Keratinocyte (primary cell): ENCODE results near the gene LRP3. TPM values are rescaled to one million over a fixed set of nuclear protein-coding genes. Genes with fewer than 3 reads are reported as not detected.
"Not testable (repeated sequence)": the region's sequence is repeated elsewhere in the genome, so short reads cannot be mapped to it uniquely, and the experiment has no call there.

Experiments
- DNase-seq: peaks from one replicate; pipeline ENCODE4 v3.0.0-alpha.2; 2011; ENCODE audit warnings: low read depth, missing footprints, low spot score
- FAIRE-seq: peaks from 2 replicates; lab custom pipeline; 2011; peaks lifted over from hg19 to GRCh38; lab: Jason Lieb, UNC
- H2AFZ ChIP-seq: 2 replicates; pipeline ENCODE4 v1.6.0; 2012; ENCODE audit warnings: low read length, control low read depth, inconsistent platforms; ENCODE audit not compliant: control insufficient read depth
- H3K27ac ChIP-seq: 2 replicates; pipeline ENCODE4 v1.5.1; 2011; ENCODE audit warnings: low read length; ENCODE audit not compliant: control insufficient read depth, insufficient read depth
- H3K27me3 ChIP-seq: 3 replicates; pipeline ENCODE4 v1.6.0; 2011; ENCODE audit warnings: low read length; ENCODE audit not compliant: control insufficient read depth, insufficient read depth; ENCODE audit errors: extremely low read depth
- H3K36me3 ChIP-seq, 2 experiments: 2 replicates in 1 of 2; 3 replicates in 1 of 2; pipeline ENCODE4 v1.5.1; 2011; ENCODE audit warnings: low read length in 2 of 2, mild to moderate bottlenecking in 1 of 2; ENCODE audit not compliant: control insufficient read depth in 2 of 2, insufficient read depth in 2 of 2; ENCODE audit errors: extremely low read depth in 1 of 2
- H3K4me1 ChIP-seq: 3 replicates; pipeline ENCODE4 v1.5.1; 2011; ENCODE audit warnings: low read length; ENCODE audit not compliant: control insufficient read depth, insufficient read depth; ENCODE audit errors: extremely low read depth
- H3K4me2 ChIP-seq: 3 replicates; pipeline ENCODE4 v1.6.0; 2011; ENCODE audit warnings: low read depth, low read length; ENCODE audit not compliant: control insufficient read depth, insufficient read depth; ENCODE audit errors: extremely low read depth
- H3K4me3 ChIP-seq, 3 experiments: fragments of 200-600 bp in 1 of 3; sonication (generic) in 1 of 3; 2 replicates in 2 of 3; 3 replicates in 1 of 3; pipeline ENCODE4 v1.5.1; 2011 to 2016; ENCODE audit warnings: low read length in 3 of 3, mild to moderate bottlenecking in 3 of 3, control low read depth in 2 of 3, inconsistent platforms in 1 of 3, low read depth in 1 of 3, mixed read lengths in 1 of 3, mixed run types in 1 of 3, moderate library complexity in 1 of 3; ENCODE audit not compliant: control insufficient read depth in 2 of 3, insufficient read depth in 2 of 3; ENCODE audit errors: extremely low read depth in 1 of 3
- H3K79me2 ChIP-seq: 2 replicates; pipeline ENCODE4 v1.6.0; 2012; ENCODE audit warnings: low read length; ENCODE audit not compliant: control insufficient read depth, insufficient read depth
- H3K9ac ChIP-seq: 3 replicates; pipeline ENCODE4 v1.6.0; 2011; ENCODE audit warnings: low read length; ENCODE audit not compliant: control insufficient read depth, insufficient read depth; ENCODE audit errors: extremely low read depth
- H3K9me1 ChIP-seq: 3 replicates; pipeline ENCODE4 v1.6.0; 2011; ENCODE audit warnings: low read length; ENCODE audit not compliant: control insufficient read depth, insufficient read depth; ENCODE audit errors: extremely low read depth
- H3K9me3 ChIP-seq: 2 replicates; pipeline ENCODE4 v1.5.1; 2012; ENCODE audit warnings: low read depth, low read length; ENCODE audit not compliant: control insufficient read depth
- H4K20me1 ChIP-seq: 3 replicates; pipeline ENCODE4 v1.6.0; 2011; ENCODE audit warnings: low read length; ENCODE audit not compliant: control insufficient read depth, insufficient read depth; ENCODE audit errors: extremely low read depth
- EZH2 ChIP-seq: IDR thresholded peaks from one replicate; pipeline ENCODE4 v1.6.1; 2012; ENCODE audit warnings: inconsistent platforms, mild to moderate bottlenecking, low read length, moderate library complexity
- dilution Hi-C: fragments of 300-500 bp; cut with MboI; formaldehyde crosslinking; loops from one replicate; pipeline ENCODE4 v1.7.0; 2020; ENCODE audit warnings: low sequenced_read_pairs; ENCODE audit not compliant: extremely low pct_ligation_motif_present
- polyA plus RNA-seq, 5 experiments: library from polyadenylated mRNA; depleted of rRNA in 3 of 5; stranded (reverse) in 3 of 5; stranded (forward) in 1 of 5; unstranded in 1 of 5; fragments of >200 nt; gene quantifications; 1 replicate in 1 of 5; 2 replicates in 3 of 5; 3 replicates in 1 of 5; pipeline versions ENCODE4 v1.2.1 to v1.2.3, GENCODE V29; 2011 to 2012; ENCODE audit warnings: missing spikeins in 2 of 5, low read depth in 1 of 5, low replicate concordance in 1 of 5
- TF ChIP-seq, protein P1 (sequence below), 3 experiments: IDR thresholded peaks in 1 of 3; conservative IDR thresholded peaks in 1 of 3; optimal IDR thresholded peaks in 1 of 3; 2 replicates in 2 of 3; 3 replicates in 1 of 3; pipeline versions ENCODE3 to v1.5.1; 2011; ENCODE audit warnings: low read length in 3 of 3, mild to moderate bottlenecking in 3 of 3, moderate library complexity in 2 of 3, control low read depth in 1 of 3, inconsistent platforms in 1 of 3; ENCODE audit not compliant: insufficient read depth in 2 of 3; ENCODE audit errors: extremely low read depth in 1 of 3

The LRP3 gene
- polyA plus RNA-seq, 1 donor (not counting 4 experiments of a cell fraction or from before 2014, with no cell fraction given), result 5.0 TPM

DNA sequence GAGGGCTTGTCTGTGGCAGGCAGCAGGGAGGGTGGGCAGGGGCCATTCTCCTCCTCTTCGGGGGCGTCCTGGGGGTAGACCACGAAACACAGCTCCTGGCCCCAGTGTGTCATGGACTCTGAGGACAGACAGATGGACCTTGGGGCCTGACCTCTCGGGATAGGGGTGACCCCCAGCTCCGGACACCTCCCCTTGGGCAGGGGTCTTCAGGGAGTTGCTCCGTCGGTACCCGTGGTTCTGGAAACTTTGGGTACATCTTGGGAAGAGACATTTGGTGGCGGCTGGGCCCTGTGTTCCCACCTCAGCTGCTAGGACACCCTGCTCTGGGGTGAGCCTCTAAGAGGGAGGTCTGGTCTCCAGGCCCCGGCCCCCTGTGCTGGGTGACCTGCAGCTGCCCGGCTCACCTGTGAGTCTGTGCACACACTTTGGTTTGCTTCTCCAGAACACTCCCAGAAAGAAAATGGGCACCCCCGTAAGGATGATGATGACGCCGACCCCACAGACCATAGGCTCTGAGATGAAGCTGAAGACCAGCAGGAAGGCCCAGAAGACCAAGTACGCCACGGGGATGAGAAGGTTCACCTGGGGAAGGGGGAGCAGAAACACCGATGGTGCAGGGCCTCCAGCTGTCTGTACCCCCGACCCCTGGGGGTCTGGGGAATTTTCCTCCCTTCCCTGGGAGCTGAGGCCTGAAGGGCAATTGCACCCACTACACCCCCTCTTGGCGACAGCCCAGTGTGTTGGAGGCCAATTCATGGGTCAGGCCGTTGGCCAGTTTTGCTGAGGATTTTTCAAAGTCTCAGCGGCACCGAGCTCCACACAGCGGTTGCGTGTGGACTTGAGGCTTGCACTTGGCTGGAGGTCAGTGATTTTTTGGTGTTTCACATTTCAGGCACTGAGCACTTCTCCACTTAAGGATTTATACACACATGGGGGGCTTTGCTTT, 15.0 kb downstream of the LRP3 start:
- Histone ChIP-seq H3K9ac (no peak overlapping the region), H3K9me1 (no peaks in the 10 kb centered on the region), H3K36me3 (peaks cover 0 to 3% of the 10 kb centered on the region in 2 experiments), H3K27ac (no peak overlapping the region), H3K79me2 (no peaks in the 10 kb centered on the region), H2AFZ (no peak overlapping the region), H3K4me1 (no peaks in the 10 kb centered on the region), H3K27me3 (no peaks in the 10 kb centered on the region), H3K4me2 (no peak overlapping the region), H4K20me1 (no peaks in the 10 kb centered on the region), H3K4me3 (no peak overlapping the region), H3K9me3 (no peaks in the 10 kb centered on the region)
- dilution Hi-C loops, result no loop called here
- FAIRE-seq, result no peak
- TF ChIP-seq EZH2, result no peak
- TF ChIP-seq, protein P1, sequence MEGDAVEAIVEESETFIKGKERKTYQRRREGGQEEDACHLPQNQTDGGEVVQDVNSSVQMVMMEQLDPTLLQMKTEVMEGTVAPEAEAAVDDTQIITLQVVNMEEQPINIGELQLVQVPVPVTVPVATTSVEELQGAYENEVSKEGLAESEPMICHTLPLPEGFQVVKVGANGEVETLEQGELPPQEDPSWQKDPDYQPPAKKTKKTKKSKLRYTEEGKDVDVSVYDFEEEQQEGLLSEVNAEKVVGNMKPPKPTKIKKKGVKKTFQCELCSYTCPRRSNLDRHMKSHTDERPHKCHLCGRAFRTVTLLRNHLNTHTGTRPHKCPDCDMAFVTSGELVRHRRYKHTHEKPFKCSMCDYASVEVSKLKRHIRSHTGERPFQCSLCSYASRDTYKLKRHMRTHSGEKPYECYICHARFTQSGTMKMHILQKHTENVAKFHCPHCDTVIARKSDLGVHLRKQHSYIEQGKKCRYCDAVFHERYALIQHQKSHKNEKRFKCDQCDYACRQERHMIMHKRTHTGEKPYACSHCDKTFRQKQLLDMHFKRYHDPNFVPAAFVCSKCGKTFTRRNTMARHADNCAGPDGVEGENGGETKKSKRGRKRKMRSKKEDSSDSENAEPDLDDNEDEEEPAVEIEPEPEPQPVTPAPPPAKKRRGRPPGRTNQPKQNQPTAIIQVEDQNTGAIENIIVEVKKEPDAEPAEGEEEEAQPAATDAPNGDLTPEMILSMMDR (optimal IDR thresholded peaks at IDR 0.05 in 1 of 3, IDR thresholded peaks at IDR 0.05 in 1 of 3, conservative IDR thresholded peaks at IDR 0.05 in 1 of 3; ENCODE audit: extremely low read depth in 1 of 3, insufficient read depth in 2 of 3, low read length in 3 of 3), result no peak
- DNase-seq, result no peak

GRCh38 chr19:33209850-33210230, 15.7 kb downstream of the LRP3 start:
- H3K27ac ChIP-seq, dilution Hi-C loops, H3K27me3 ChIP-seq, H3K4me1 ChIP-seq, H3K9ac ChIP-seq, H3K36me3 ChIP-seq, H3K9me3 ChIP-seq, H3K79me2 ChIP-seq, FAIRE-seq, H3K4me3 ChIP-seq, H4K20me1 ChIP-seq, H3K4me2 ChIP-seq, H2AFZ ChIP-seq, H3K9me1 ChIP-seq, DNase-seq: not testable (repeated sequence)
